ENCODE results near the gene SH2D3A.

Gene SH2D3A

DNA sequence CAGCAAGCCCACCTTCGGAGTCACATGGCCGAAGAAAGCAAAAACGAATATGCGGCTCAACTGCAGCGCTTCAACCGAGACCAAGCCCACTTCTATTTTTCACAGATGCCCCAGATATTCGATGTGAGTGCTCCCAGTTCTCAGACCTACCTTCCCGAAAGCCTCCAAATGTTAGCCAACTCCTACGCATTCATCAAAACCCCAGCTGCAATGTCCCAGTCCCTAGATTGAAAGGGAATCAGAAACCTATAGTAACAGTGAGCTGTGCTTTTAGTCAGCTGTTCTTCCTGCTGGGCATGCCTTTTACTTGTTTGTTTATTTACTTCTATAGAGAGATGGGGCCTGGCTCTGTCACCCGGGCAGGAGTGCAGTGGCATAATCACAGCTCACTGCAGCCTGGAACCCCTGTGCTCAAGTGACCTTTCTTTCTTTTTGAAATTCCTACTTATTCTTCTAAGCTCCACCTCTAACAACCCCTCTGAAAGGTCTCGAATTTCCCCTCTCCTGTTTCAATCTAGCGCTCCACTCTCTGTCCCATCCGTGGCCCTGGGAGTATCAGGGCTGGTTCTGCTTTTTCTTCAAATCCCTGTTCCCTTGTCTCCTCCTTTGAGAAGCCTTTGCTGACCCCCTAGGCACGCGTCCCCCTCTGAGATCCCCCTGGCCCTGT, 23.4 kb downstream of the SH2D3A start:
- DNase-seq, result no peak
- H3K36me3 ChIP-seq (replicated peaks), result peaks cover 40% of the 10 kb centered on the region
- no peak overlapping the region for H3K4me3 ChIP-seq (ENCODE audit: low read depth, low read length)
- no peaks in the 10 kb centered on the region for H3K27me3 ChIP-seq (replicated peaks)
- peak overlapping the region; percentile 66 for H3K27ac ChIP-seq
- in situ Hi-C loops (cut with HindIII; ENCODE audit: low pct_ligation_motif_present, low sequenced_read_pairs), result no loop called here
- TF ChIP-seq, protein P1, sequence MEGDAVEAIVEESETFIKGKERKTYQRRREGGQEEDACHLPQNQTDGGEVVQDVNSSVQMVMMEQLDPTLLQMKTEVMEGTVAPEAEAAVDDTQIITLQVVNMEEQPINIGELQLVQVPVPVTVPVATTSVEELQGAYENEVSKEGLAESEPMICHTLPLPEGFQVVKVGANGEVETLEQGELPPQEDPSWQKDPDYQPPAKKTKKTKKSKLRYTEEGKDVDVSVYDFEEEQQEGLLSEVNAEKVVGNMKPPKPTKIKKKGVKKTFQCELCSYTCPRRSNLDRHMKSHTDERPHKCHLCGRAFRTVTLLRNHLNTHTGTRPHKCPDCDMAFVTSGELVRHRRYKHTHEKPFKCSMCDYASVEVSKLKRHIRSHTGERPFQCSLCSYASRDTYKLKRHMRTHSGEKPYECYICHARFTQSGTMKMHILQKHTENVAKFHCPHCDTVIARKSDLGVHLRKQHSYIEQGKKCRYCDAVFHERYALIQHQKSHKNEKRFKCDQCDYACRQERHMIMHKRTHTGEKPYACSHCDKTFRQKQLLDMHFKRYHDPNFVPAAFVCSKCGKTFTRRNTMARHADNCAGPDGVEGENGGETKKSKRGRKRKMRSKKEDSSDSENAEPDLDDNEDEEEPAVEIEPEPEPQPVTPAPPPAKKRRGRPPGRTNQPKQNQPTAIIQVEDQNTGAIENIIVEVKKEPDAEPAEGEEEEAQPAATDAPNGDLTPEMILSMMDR (IDR thresholded peaks at IDR 0.05; ENCODE audit: low read depth, low read length, missing control alignments), result no peak

DNA sequence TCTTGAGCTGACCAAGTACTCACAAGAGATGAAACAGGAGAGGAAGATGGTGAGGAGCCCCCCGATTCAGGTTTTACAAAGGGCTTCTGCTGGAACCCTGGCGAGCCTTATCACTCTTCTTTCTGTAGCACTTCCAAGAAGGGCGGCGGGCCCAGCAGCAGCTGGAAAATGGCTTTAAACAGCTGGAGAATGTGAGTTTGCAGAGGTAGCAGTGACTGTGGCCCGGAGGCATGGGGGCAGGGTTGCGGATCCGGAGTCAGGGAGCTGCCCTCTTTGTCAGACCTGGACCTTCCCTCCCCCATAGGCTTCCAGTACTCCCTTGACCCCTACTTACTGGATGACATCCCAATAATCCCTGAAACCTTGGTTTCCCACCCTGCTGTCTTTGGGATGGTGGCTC, 24.2 kb downstream of the SH2D3A start:
- Histone ChIP-seq H3K4me3 (ENCODE audit: low read depth, low read length) (no peak overlapping the region), H3K27me3 (replicated peaks) (no peaks in the 10 kb centered on the region), H3K36me3 (replicated peaks) (peaks cover 33% of the 10 kb centered on the region), H3K27ac (no peak overlapping the region)
- TF ChIP-seq, protein P1 (IDR thresholded peaks at IDR 0.05; ENCODE audit: low read depth, low read length, missing control alignments), result no peak
- in situ Hi-C loops (cut with HindIII; ENCODE audit: low pct_ligation_motif_present, low sequenced_read_pairs), result no loop called here
- no peak for DNase-seq

DNA sequence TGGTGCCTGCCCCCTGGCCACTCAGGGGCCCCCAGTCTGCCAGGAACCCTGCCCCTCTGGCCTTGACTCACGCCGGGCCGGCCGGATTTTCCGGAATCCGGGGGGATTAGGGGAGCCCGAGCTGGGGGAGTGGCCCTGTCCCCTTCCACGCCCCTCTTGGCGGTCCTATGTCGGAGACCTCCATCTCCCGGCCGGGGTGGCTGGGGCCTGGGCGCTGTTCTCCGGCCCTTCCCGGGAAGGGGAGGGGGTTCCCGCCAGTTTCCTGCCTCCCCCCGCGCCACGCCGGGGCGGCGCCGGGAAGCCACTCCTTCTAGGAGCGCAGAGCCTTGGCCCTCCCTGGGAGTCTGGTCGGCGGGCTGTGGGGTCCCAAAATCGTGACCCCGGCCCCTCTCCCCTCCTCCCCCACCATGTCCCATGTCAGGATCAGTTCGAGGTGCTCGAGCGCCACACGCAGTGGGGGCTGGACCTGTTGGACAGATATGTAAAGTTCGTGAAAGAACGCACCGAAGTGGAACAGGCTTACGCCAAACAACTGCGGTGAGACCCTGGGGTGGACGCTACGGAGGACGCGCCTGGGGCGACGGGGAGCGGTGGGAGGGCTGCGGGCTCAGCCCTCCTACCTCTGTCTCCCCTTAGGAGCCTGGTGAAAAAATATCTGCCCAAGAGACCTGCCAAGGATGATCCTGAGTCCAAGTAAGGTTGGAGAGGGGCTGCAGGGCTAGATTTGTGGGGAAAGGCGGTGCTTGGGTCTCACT, 26.5 kb downstream of the SH2D3A start:
- Histone ChIP-seq H3K27ac (no peak overlapping the region), H3K36me3 (replicated peaks) (peaks cover 15% of the 10 kb centered on the region), H3K4me3 (ENCODE audit: low read depth, low read length) (peak overlapping the region; percentile 85), H3K27me3 (replicated peaks) (no peaks in the 10 kb centered on the region)
- in situ Hi-C loops (cut with HindIII; ENCODE audit: low pct_ligation_motif_present, low sequenced_read_pairs), result no loop called here
- TF ChIP-seq, protein P1 (IDR thresholded peaks at IDR 0.05; ENCODE audit: low read depth, low read length, missing control alignments), result no peak
- DNase-seq, result no peak

DNA sequence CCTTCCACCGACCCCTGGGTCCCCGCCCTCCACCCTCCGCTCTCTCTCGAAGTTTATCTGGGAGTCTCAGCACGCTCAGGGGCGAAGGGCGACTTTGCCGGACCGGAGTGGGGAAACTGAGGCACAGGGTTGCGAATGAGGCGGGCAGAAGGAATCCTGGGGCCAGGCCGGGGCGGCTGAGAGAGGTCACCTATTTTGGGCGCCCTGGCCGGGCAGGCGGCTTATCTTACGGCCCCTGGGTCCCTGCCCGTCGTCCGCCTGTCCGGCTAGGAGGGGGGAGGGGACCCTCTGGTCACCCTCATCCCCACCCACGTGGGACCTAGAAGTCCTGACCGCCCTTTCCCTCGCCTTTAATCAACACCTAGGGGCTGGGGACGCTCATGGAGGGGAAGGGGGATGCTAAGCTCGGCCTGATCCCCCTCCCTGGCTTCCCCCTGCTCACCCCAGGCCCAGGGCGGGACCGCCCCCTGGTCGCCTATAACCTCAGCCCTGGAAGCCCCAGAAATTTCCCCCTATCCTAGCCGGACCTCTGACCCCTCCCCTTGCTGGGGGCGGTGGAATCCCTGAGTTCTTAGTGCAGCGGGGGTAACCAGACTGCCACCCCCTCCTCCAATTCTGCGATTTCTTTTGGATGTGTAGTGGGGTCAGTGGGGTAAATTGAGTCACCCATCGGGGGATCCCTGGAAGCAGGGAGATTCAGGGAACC, 27.2 kb downstream of the SH2D3A start:
- H3K27ac ChIP-seq, result peak overlapping the region; percentile 22
- TF ChIP-seq, protein P1 (IDR thresholded peaks at IDR 0.05; ENCODE audit: low read depth, low read length, missing control alignments), result no peak
- in situ Hi-C loops (cut with HindIII; ENCODE audit: low pct_ligation_motif_present, low sequenced_read_pairs), result no loop called here
- no peak for DNase-seq
- H3K4me3 ChIP-seq (ENCODE audit: low read depth, low read length), result peak overlapping the region; percentile 85
- H3K36me3 ChIP-seq (replicated peaks), result peaks cover 13% of the 10 kb centered on the region
- no peaks in the 10 kb centered on the region for H3K27me3 ChIP-seq (replicated peaks)

DNA sequence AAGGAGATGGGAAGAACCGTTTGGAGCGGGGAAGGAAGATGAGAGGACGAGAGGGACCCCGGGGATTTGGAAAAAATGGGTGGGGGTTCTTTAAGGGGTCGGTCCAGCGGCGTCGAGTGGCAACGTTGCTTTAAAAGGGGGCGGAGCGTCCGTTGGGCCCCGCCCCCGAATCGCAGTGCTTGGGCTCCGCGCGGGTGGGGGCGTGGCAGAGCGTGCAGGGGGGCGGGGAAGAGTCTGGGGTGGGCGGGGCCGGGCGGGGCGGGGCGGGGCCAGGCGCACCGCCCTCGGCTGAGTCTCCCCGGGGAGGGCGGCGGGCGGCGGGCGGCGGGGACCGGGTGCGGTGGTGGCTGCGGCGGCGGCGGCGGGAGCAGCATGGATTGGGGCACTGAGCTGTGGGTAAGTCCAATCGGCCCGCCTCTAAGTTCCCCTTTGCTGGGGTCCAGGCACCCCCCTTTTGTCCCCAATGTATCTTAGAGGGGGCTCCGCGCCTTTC, 27.8 kb downstream of the SH2D3A start, which contains the start of gene TRIP10:
TSS of gene TRIP10 (plus strand) at position 291 of the 493 bp plus-strand sequence. CDS start at position 373, 82 bp downstream.
- Histone ChIP-seq H3K27ac (peak within 1 kb of the TSS; percentile 22), H3K27me3 (replicated peaks) (no peaks in the 10 kb centered on the region), H3K36me3 (replicated peaks) (peaks cover 12% of the 10 kb centered on the region), H3K4me3 (ENCODE audit: low read depth, low read length) (peak within 1 kb of the TSS; percentile 85)
- in situ Hi-C loops (cut with HindIII; ENCODE audit: low pct_ligation_motif_present, low sequenced_read_pairs), result no loop called here
- peak; percentile 54 for DNase-seq
- TF ChIP-seq, protein P1 (IDR thresholded peaks at IDR 0.05; ENCODE audit: low read depth, low read length, missing control alignments), result no peak
